Spleen (tissue), 11 donors: ENCODE measurements around the gene NUP98. TPM values are rescaled to one million over a fixed set of nuclear protein-coding genes. Genes with fewer than 3 reads are reported as not detected.

Source experiments
- DNase-seq: peaks from one replicate; pipeline ENCODE4 v3.0.0-alpha.2; 2020
- H3K27ac ChIP-seq, 8 donors: fragments of 200-600 bp; sonication (generic) in 7 of 8; 1 replicate in 4 of 8; 2 replicates in 4 of 8; pipeline versions ENCODE4 v1.5.0 to v1.8.0; 2016 to 2021; ENCODE audit warnings: inconsistent platforms in 4 of 8, mild to moderate bottlenecking in 4 of 8, moderate library complexity in 1 of 8
- H3K27me3 ChIP-seq, 7 donors: fragments of 200-600 bp; sonication (generic) in 6 of 7; replicated peaks in 1 of 7; 1 replicate in 4 of 7; 2 replicates in 3 of 7; pipeline versions ENCODE4 v1.5.0 to v1.8.0; 2016 to 2021; ENCODE audit warnings: inconsistent platforms in 3 of 7, mild to moderate bottlenecking in 1 of 7
- H3K36me3 ChIP-seq, 6 donors: fragments of 200-600 bp; sonication (generic) in 5 of 6; 1 replicate in 4 of 6; 2 replicates in 2 of 6; pipeline versions ENCODE4 v1.5.0 to v1.8.0; 2016 to 2021; ENCODE audit warnings: inconsistent platforms in 2 of 6
- H3K4me1 ChIP-seq, 6 donors: fragments of 200-600 bp; sonication (generic) in 5 of 6; 1 replicate in 3 of 6; 2 replicates in 3 of 6; pipeline versions ENCODE4 v1.5.0 to v1.8.0; 2016 to 2021; ENCODE audit warnings: inconsistent platforms in 3 of 6
- H3K4me3 ChIP-seq, 8 donors: fragments of 200-600 bp; sonication (generic) in 7 of 8; 1 replicate in 4 of 8; 2 replicates in 4 of 8; pipeline versions ENCODE4 v1.5.0 to v1.8.0; 2016 to 2021; ENCODE audit warnings: inconsistent platforms in 4 of 8, mild to moderate bottlenecking in 4 of 8, moderate library complexity in 2 of 8
- H3K9me3 ChIP-seq, 8 donors: fragments of 200-600 bp; sonication (generic) in 7 of 8; 1 replicate in 4 of 8; 2 replicates in 4 of 8; pipeline versions ENCODE4 v1.5.0 to v1.8.0; 2016 to 2021; ENCODE audit warnings: inconsistent platforms in 4 of 8
- CTCF ChIP-seq, 11 experiments: fragments of 200-600 bp in 7 of 11; fragments of 450-650 bp in 4 of 11; sonication (generic) in 4 of 11; IDR thresholded peaks in 8 of 11; conservative IDR thresholded peaks in 3 of 11; 1 replicate in 7 of 11; 2 replicates in 4 of 11; pipeline versions ENCODE4 v1.4.0 to v1.8.0; 2016 to 2021; ENCODE audit warnings: antibody characterized with exemption in 11 of 11, inconsistent platforms in 4 of 11, mild to moderate bottlenecking in 1 of 11
- POLR2A ChIP-seq, 3 donors: fragments of 450-650 bp; IDR thresholded peaks; one replicate each; pipeline ENCODE4 v1.5.1; 2017; ENCODE audit warnings: antibody characterized with exemption in 3 of 3, mild to moderate bottlenecking in 1 of 3
- POLR2AphosphoS5 ChIP-seq, 3 donors: sonication (generic); formaldehyde crosslinking; IDR thresholded peaks; one replicate each; pipeline ENCODE4 v1.5.1; 2017; ENCODE audit warnings: antibody characterized with exemption in 3 of 3
- WGBS, 5 donors: extraction: QIAGEN DNeasy Blood & Tissue Kit in 3 of 5; methylation state at CpG; one replicate each; pipeline versions ENCODE4 v1.1.5 to v1.1.7; 2013 to 2018; 5-methylcytosine and 5-hydroxymethylcytosine counted together
- intact Hi-C: fragments of 100-400 bp; cut with DNase I; formaldehyde crosslinking; loops from one replicate; pipeline ENCODE4 v1.15.0; 2023; ENCODE audit warnings: low total_unique reads
- polyA plus RNA-seq, 3 donors: library from polyadenylated mRNA; stranded (reverse); fragments of 200-250 nt; gene quantifications; one replicate each; pipeline ENCODE4 v1.2.1, GENCODE V29; 2013
- total RNA-seq, 7 donors: library from RNA; depleted of rRNA in 3 of 7; stranded (reverse); fragments of >200 nt in 3 of 7; fragmentation: NEBNext Ultra II Directional in 4 of 7; extraction: Animal tissue kit (Norgen Biotek cat#: 25700) in 4 of 7; gene quantifications; one replicate each; pipeline versions ENCODE4 v1.1.0 to v1.2.1, GENCODE V29; 2016 to 2021
- donor health status: healthy with polysubstance abuse.
- donor health status: DM: no; HTN: no; CAD: no; lungs with moderate emphysema.
- donor health status: DM: no; HTN: no; CAD: no.
- donor health status: Bipolar disorder and iron deficiency.
- donor health status: healthy.
- donor health status: DM: no; HTN: no; CAD: no.
- donor health status: DM: yes; HTN: yes; CAD: no.

Gene NUP98
- total and polyA plus RNA-seq, 10 donors = 12.6 to 171 (median 88.7) TPM

- DNase-seq = peak; percentile 45
- peaks cover 0 to 65% (median 44%) of the 10 kb centered on the region in 6 donors for H3K36me3 ChIP-seq
- peaks cover under 1 to 65% (median 40%) of the 10 kb centered on the region in 6 donors for H3K4me1 ChIP-seq
- peak overlapping the region in 5 of 8 donors; percentile 26 to 76 (median 69) for H3K27ac ChIP-seq
- TF ChIP-seq CTCF (IDR thresholded peaks at IDR 0.05 in 8 of 11, conservative IDR thresholded peaks at IDR 0.05 in 3 of 11) (no peak), POLR2AphosphoS5 (IDR thresholded peaks at IDR 0.05) (no peak), POLR2A (IDR thresholded peaks at IDR 0.05) (no peak)
- no peaks in the 10 kb centered on the region for H3K27me3 ChIP-seq
- peak overlapping the region in 1 of 8 donors; percentile 15 for H3K4me3 ChIP-seq
- no peaks in the 10 kb centered on the region for H3K9me3 ChIP-seq
- 73 to 83% (median 77%) methylated on average over 8 of the region's 8 CpGs for WGBS, 5 donors
- intact Hi-C loops = no loop called here
Observed at GRCh38 chr11:3825473-3826154, 28.3 kb upstream of the NUP98 start.

GRCh38 chr11:3824714-3825472 is 27.5 kb upstream of the NUP98 start:
- Histone ChIP-seq H3K4me1 (peaks cover 0 to 58% (median 33%) of the 10 kb centered on the region in 6 donors), H3K27me3 (no peaks in the 10 kb centered on the region), H3K27ac (peak overlapping the region in 7 of 8 donors; percentile 12 to 76 (median 64)), H3K4me3 (peak overlapping the region in 1 of 8 donors; percentile 15), H3K36me3 (peaks cover 0 to 57% (median 37%) of the 10 kb centered on the region in 6 donors), H3K9me3 (no peaks in the 10 kb centered on the region)
- intact Hi-C loops = no loop called here
- 58 to 72% (median 71%) methylated on average over 13 to 18 of the region's 18 CpGs for WGBS, 5 donors
- TF ChIP-seq POLR2AphosphoS5 (IDR thresholded peaks at IDR 0.05) (peak; percentile 52 to 89 (median 65)), POLR2A (IDR thresholded peaks at IDR 0.05) (no peak), CTCF (IDR thresholded peaks at IDR 0.05 in 8 of 11, conservative IDR thresholded peaks at IDR 0.05 in 3 of 11) (peak; percentile 78 to 97 (median 91))
- peak; percentile 90 for DNase-seq

- DNase-seq = no peak
- intact Hi-C loops = no loop called here
- 93 to 96% (median 94%) methylated on average over 28 to 30 of the region's 30 CpGs for WGBS, 5 donors
- Histone ChIP-seq H3K4me3 (no peak overlapping the region), H3K4me1 (peaks cover 0 to 48% (median 24%) of the 10 kb centered on the region in 6 donors), H3K27ac (peak overlapping the region in 4 of 8 donors; percentile 64 to 76 (median 72)), H3K36me3 (peaks cover 0 to 48% (median 29%) of the 10 kb centered on the region in 6 donors), H3K9me3 (no peaks in the 10 kb centered on the region), H3K27me3 (no peaks in the 10 kb centered on the region)
- TF ChIP-seq POLR2AphosphoS5 (IDR thresholded peaks at IDR 0.05) (peak; percentile 43 to 77 (median 63)), CTCF (IDR thresholded peaks at IDR 0.05 in 8 of 11, conservative IDR thresholded peaks at IDR 0.05 in 3 of 11) (no peak), POLR2A (IDR thresholded peaks at IDR 0.05) (no peak)
Observed at GRCh38 chr11:3823762-3824506, 26.6 kb upstream of the NUP98 start.
